Fibroblast of lung (primary cell): Measurements from ENCODE around the gene LTC4S.

Source experiments
- EZH2 ChIP-seq: IDR thresholded peaks from 2 replicates; pipeline ENCODE4 v1.5.1; 2012; ENCODE audit warnings: low read length, control low read depth, mild to moderate bottlenecking; ENCODE audit errors: missing control alignments
- TF ChIP-seq, protein P1 (sequence below), 2 donors: IDR thresholded peaks in 1 of 2; conservative IDR thresholded peaks in 1 of 2; 1 replicate in 1 of 2; 2 replicates in 1 of 2; pipeline ENCODE4 v1.5.1; 2011 to 2012; ENCODE audit warnings: low read length in 2 of 2, control low read depth in 1 of 2, inconsistent platforms in 1 of 2, low read depth in 1 of 2, mild to moderate bottlenecking in 1 of 2

DNA sequence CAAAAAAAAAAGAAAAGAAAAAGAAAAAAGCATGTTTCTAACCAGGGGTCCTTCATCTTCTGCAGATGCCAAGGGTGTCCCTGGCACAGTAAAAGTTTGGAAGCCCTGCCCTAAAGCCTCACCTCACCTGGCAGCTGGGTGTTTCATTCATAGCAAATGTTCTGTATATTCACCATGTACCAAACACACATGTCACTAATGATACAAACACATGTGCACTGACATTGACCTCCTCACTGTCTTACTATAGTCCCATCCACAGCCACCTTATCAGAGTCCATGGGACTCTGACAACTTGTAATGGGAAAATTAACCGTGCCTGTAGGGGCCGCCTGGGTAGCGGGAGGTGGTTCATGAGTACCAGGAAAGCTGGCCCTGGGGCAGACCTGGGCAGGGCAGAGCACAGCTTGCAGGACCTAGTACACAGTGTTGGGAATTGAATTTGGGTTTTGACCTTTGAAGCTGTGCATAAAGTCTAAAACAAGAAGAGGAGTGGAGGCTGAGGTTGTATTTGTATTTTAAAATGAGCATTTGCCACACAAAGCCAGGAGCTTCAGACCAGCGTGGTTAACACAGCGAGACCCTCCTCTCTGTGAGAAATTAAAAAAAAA lies 19.3 kb downstream of the LTC4S start:
- TF ChIP-seq, protein P1, sequence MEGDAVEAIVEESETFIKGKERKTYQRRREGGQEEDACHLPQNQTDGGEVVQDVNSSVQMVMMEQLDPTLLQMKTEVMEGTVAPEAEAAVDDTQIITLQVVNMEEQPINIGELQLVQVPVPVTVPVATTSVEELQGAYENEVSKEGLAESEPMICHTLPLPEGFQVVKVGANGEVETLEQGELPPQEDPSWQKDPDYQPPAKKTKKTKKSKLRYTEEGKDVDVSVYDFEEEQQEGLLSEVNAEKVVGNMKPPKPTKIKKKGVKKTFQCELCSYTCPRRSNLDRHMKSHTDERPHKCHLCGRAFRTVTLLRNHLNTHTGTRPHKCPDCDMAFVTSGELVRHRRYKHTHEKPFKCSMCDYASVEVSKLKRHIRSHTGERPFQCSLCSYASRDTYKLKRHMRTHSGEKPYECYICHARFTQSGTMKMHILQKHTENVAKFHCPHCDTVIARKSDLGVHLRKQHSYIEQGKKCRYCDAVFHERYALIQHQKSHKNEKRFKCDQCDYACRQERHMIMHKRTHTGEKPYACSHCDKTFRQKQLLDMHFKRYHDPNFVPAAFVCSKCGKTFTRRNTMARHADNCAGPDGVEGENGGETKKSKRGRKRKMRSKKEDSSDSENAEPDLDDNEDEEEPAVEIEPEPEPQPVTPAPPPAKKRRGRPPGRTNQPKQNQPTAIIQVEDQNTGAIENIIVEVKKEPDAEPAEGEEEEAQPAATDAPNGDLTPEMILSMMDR (conservative IDR thresholded peaks at IDR 0.05 in 1 of 2, IDR thresholded peaks at IDR 0.05 in 1 of 2; ENCODE audit: low read depth in 1 of 2, low read length in 2 of 2), result no peak
- no peak for TF ChIP-seq EZH2
